Transverse colon (tissue), 4 donors: ENCODE results near the gene ASIC2. TPM values are rescaled to one million over a fixed set of nuclear protein-coding genes. Genes with fewer than 3 reads are reported as not detected.

ENCODE experiments used
- DNase-seq: peaks from one replicate; pipeline ENCODE4 v3.0.0-alpha.2; 2019
- H3K27ac ChIP-seq, 4 donors: fragments of 200-600 bp; sonication (generic); 2 replicates each; pipeline ENCODE4 v1.5.1; 2016 to 2018; ENCODE audit warnings: inconsistent platforms in 4 of 4
- H3K27me3 ChIP-seq: fragments of 200-600 bp; sonication (generic); 2 replicates; pipeline ENCODE4 v1.5.1; 2017; ENCODE audit warnings: inconsistent platforms
- H3K36me3 ChIP-seq, 4 donors: fragments of 200-600 bp; sonication (generic); 2 replicates each; pipeline ENCODE4 v1.5.1; 2017 to 2019; ENCODE audit warnings: inconsistent platforms in 4 of 4
- H3K4me1 ChIP-seq, 4 donors: fragments of 200-600 bp; sonication (generic); 2 replicates each; pipeline ENCODE4 v1.5.1; 2017 to 2020; ENCODE audit warnings: inconsistent platforms in 4 of 4
- H3K4me3 ChIP-seq, 4 donors: fragments of 200-600 bp; sonication (generic); 1 replicate in 1 of 4; 2 replicates in 3 of 4; pipeline versions ENCODE4 v1.5.1 to v1.6.1; 2017 to 2019; ENCODE audit warnings: inconsistent platforms in 4 of 4
- H3K9me3 ChIP-seq, 2 donors: fragments of 200-600 bp; sonication (generic); 2 replicates each; pipeline ENCODE4 v1.5.1; 2017 to 2019; ENCODE audit warnings: inconsistent platforms in 2 of 2
- EP300 ChIP-seq: sonication (generic); formaldehyde crosslinking; IDR thresholded peaks from one replicate; pipeline ENCODE4 v1.6.1; 2017; ENCODE audit warnings: antibody characterized with exemption, low read depth
- POLR2A ChIP-seq: fragments of 450-650 bp; IDR thresholded peaks from one replicate; pipeline ENCODE4 v1.6.1; 2016; ENCODE audit warnings: antibody characterized with exemption, mild to moderate bottlenecking, moderate library complexity
- POLR2AphosphoS5 ChIP-seq, 3 donors: sonication (generic); formaldehyde crosslinking; IDR thresholded peaks; one replicate each; pipeline ENCODE4 v1.6.1; 2016; ENCODE audit warnings: antibody characterized with exemption in 3 of 3
- WGBS, 2 donors: methylation state at CpG; one replicate each; pipeline ENCODE4 v1.1.5; 2018; ENCODE audit warnings: low coverage in 1 of 2; 5-methylcytosine and 5-hydroxymethylcytosine counted together
- in situ Hi-C, 4 donors: fragments of 200-750 bp; cut with MboI; loops; one replicate each; pipeline versions ENCODE4 v1.15.0 to v1.15.1; 2017; ENCODE audit warnings: low sequenced_read_pairs in 3 of 4, low pct_ligation_motif_present in 1 of 4, low pct_unique_long_range_greater_than_20kb in 1 of 4
- intact Hi-C: fragments of 100-400 bp; cut with DNase I; formaldehyde crosslinking; loops from one replicate; pipeline ENCODE4 v1.15.1; 2023; ENCODE audit warnings: low total_unique reads
- total RNA-seq, 4 donors: library from RNA; depleted of rRNA; stranded (reverse); fragments of >200 nt; gene quantifications; one replicate each; pipeline ENCODE4 v1.1.0, GENCODE V29; 2016
- TF ChIP-seq, protein P1 (sequence below), 5 experiments: fragments of 200-600 bp in 3 of 5; fragments of 450-650 bp in 2 of 5; sonication (generic) in 3 of 5; IDR thresholded peaks; 1 replicate in 2 of 5; 2 replicates in 3 of 5; pipeline ENCODE4 v1.5.1; 2016 to 2017; ENCODE audit warnings: antibody characterized with exemption in 5 of 5, inconsistent platforms in 3 of 5, mild to moderate bottlenecking in 2 of 5, moderate library complexity in 1 of 5

Gene ASIC2
- total RNA-seq, 4 donors from 2014 or later = 0.16 to 0.55 TPM; not detected in 2

GRCh38 chr17:33273743-33274410 lies 19.2 kb downstream of the ASIC2 start:
- in situ Hi-C loops = no loop called here
- Histone ChIP-seq H3K36me3 (no peaks in the 10 kb centered on the region), H3K4me3 (no peak overlapping the region), H3K27ac (no peak overlapping the region), H3K4me1 (no peaks in the 10 kb centered on the region), H3K9me3 (no peaks in the 10 kb centered on the region), H3K27me3 (no peaks in the 10 kb centered on the region)
- WGBS, 2 donors = 76 to 85% methylated on average over 2 to 3 of the region's 3 CpGs
- intact Hi-C loops = no loop called here
- TF ChIP-seq, protein P1, sequence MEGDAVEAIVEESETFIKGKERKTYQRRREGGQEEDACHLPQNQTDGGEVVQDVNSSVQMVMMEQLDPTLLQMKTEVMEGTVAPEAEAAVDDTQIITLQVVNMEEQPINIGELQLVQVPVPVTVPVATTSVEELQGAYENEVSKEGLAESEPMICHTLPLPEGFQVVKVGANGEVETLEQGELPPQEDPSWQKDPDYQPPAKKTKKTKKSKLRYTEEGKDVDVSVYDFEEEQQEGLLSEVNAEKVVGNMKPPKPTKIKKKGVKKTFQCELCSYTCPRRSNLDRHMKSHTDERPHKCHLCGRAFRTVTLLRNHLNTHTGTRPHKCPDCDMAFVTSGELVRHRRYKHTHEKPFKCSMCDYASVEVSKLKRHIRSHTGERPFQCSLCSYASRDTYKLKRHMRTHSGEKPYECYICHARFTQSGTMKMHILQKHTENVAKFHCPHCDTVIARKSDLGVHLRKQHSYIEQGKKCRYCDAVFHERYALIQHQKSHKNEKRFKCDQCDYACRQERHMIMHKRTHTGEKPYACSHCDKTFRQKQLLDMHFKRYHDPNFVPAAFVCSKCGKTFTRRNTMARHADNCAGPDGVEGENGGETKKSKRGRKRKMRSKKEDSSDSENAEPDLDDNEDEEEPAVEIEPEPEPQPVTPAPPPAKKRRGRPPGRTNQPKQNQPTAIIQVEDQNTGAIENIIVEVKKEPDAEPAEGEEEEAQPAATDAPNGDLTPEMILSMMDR (IDR thresholded peaks at IDR 0.05) = no peak
- TF ChIP-seq POLR2AphosphoS5 (IDR thresholded peaks at IDR 0.05) (no peak), EP300 (no peak), POLR2A (no peak)
- no peak for DNase-seq

GRCh38 chr17:33273271-33273670 lies 19.8 kb downstream of the ASIC2 start:
- no peaks in the 10 kb centered on the region for H3K9me3 ChIP-seq
- in situ Hi-C loops = no loop called here
- no peak for DNase-seq
- WGBS, 2 donors = 74 to 83% methylated on average over 2 of the region's 2 CpGs
- H3K4me1 ChIP-seq = no peaks in the 10 kb centered on the region
- H3K4me3 ChIP-seq = no peak overlapping the region
- no peaks in the 10 kb centered on the region for H3K36me3 ChIP-seq
- no peak overlapping the region for H3K27ac ChIP-seq
- intact Hi-C loops = no loop called here
- no peak for TF ChIP-seq POLR2AphosphoS5 (IDR thresholded peaks at IDR 0.05)
- no peak for TF ChIP-seq POLR2A
- TF ChIP-seq, protein P1 (IDR thresholded peaks at IDR 0.05) = no peak
- no peak for TF ChIP-seq EP300
- no peaks in the 10 kb centered on the region for H3K27me3 ChIP-seq

GRCh38 chr17:33272438-33272837 lies 20.7 kb downstream of the ASIC2 start:
- WGBS, 2 donors = 96 to 100% methylated on average over 2 of the region's 2 CpGs
- Histone ChIP-seq H3K27ac (no peak overlapping the region), H3K4me3 (no peak overlapping the region), H3K36me3 (no peaks in the 10 kb centered on the region), H3K4me1 (no peaks in the 10 kb centered on the region), H3K27me3 (no peaks in the 10 kb centered on the region), H3K9me3 (no peaks in the 10 kb centered on the region)
- no peak for TF ChIP-seq POLR2A
- no peak for TF ChIP-seq POLR2AphosphoS5 (IDR thresholded peaks at IDR 0.05)
- TF ChIP-seq, protein P1 (IDR thresholded peaks at IDR 0.05) = no peak
- no peak for TF ChIP-seq EP300
- no peak for DNase-seq
- in situ Hi-C loops (no loop called here), intact Hi-C loops (no loop called here)

DNA sequence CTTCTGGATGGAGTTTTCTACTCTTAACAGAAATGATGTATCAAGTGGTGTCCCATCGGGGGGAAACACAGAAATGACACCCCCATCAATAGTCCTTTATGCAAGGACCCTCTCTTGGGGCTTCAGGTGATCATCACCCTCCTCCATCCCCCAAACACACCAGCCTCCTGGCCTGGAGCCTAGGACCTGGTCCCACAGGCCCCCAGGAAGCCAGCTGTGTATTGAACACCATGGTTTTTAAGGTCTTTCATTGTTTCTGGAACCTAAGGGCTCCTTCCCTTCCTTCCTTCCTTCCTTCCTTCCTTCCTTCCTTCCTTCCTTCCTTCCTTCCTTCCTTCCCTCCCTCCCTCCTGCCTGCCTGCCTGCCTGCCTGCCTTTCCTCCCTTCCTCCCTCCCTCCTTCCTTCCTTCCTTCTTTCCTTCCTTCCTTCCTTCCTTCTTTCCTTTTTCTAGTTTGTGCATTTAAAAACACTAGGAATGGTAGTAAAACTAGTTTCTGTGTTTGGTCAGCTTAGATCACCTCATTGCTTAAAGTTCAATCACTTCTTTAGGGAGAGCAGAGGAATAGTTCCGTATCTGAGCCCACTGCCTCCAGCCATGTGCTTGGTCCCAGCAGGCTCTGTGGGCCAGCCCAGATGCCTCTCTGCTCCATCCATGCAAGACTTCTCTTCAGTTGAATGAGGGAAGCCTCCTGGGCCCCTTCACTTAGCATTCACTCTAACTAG lies 23.6 kb downstream of the ASIC2 start:
- H3K4me1 ChIP-seq = no peaks in the 10 kb centered on the region
- no peaks in the 10 kb centered on the region for H3K36me3 ChIP-seq
- H3K27ac ChIP-seq = no peak overlapping the region
- H3K9me3 ChIP-seq = no peaks in the 10 kb centered on the region
- WGBS, 2 donors = 83 to 86% methylated on average over 1 to 2 of the region's 2 CpGs
- no peak for DNase-seq
- no peak overlapping the region for H3K4me3 ChIP-seq
- intact Hi-C loops (no loop called here), in situ Hi-C loops (no loop called here)
- H3K27me3 ChIP-seq = no peaks in the 10 kb centered on the region
- TF ChIP-seq EP300 (no peak), POLR2AphosphoS5 (IDR thresholded peaks at IDR 0.05) (no peak), POLR2A (no peak)
- TF ChIP-seq, protein P1 (IDR thresholded peaks at IDR 0.05) = no peak
